Karpas-422 (cell line): ENCODE measurements around the gene NUDT8. TPM values are rescaled to one million over a fixed set of nuclear protein-coding genes. Genes with fewer than 3 reads are reported as not detected.

Source experiments
- small RNA-seq: library from RNA; depleted of rRNA; stranded (forward); fragments of <200 nt; gene quantifications from one replicate; pipeline ENCODE3, GENCODE V24; 2014
- total RNA-seq: library from RNA; depleted of rRNA; stranded (reverse); fragments of >200 nt; shearing (Covaris generic); gene quantifications from 2 replicates; pipeline ENCODE4 v1.2.3, GENCODE V29; 2014; ENCODE audit warnings: low replicate concordance; rRNA removed

NUDT8 gene
- total RNA-seq, 1 experiment from 2014 or later: 10.4 TPM

Small RNA genes lying within 50 kb of the gene (small RNA-seq; reads per million reads assigned to genes)
- not detected for gene AP003385.3

Other genes starting within 250 kb of the NUDT8 start
- gene RAD9A, start 238.0 kb downstream of the NUDT8 start, total RNA-seq: 14.8 and 19.2 TPM in 2 replicates
- gene PPP1CA, start 228.1 kb downstream of the NUDT8 start, total RNA-seq: 218 and 332 TPM in 2 replicates
- 52.4 and 122 TPM in 2 replicates for gene TBC1D10C, start 225.9 kb downstream of the NUDT8 start, total RNA-seq
- gene CARNS1, start 214.3 kb downstream of the NUDT8 start, total RNA-seq: 0.18 TPM in 1 of 2 replicates, not detected in the other
- gene RPS6KB2, start 201.4 kb downstream of the NUDT8 start, total RNA-seq: 48.9 and 83.6 TPM in 2 replicates
- 161 and 348 TPM in 2 replicates for gene PTPRCAP, start 192.3 kb downstream of the NUDT8 start, total RNA-seq
- gene CORO1B, start 186.5 kb downstream of the NUDT8 start, total RNA-seq: 15.5 and 40.6 TPM in 2 replicates
- gene GPR152, start 177.2 kb downstream of the NUDT8 start, total RNA-seq: not detected in 2 replicates
- 0.29 TPM in 1 of 2 replicates, not detected in the other for gene CABP4, start 174.6 kb downstream of the NUDT8 start, total RNA-seq
- 69.7 and 99.7 TPM in 2 replicates for gene TMEM134, start 160.7 kb downstream of the NUDT8 start, total RNA-seq
- gene AIP, start 146.9 kb downstream of the NUDT8 start, total RNA-seq: 51.8 and 119 TPM in 2 replicates
- gene PITPNM1, start 124.6 kb downstream of the NUDT8 start, total RNA-seq: 79.6 and 149 TPM in 2 replicates
- gene CDK2AP2, start 121.8 kb downstream of the NUDT8 start, total RNA-seq: 91.5 and 106 TPM in 2 replicates
- gene CABP2, start 106.5 kb downstream of the NUDT8 start, total RNA-seq: not detected in 2 replicates
- 1,085 and 1,200 TPM in 2 replicates for gene GSTP1, start 46.1 kb downstream of the NUDT8 start, total RNA-seq
- 145 and 304 TPM in 2 replicates for gene NDUFV1, start 23.0 kb downstream of the NUDT8 start, total RNA-seq
- not detected in 2 replicates for gene TBX10, start 9.8 kb upstream of the NUDT8 start, total RNA-seq
- gene ACY3, start 20.8 kb upstream of the NUDT8 start, total RNA-seq: 0.89 and 2.2 TPM in 2 replicates
- gene ALDH3B2, start 44.7 kb upstream of the NUDT8 start, total RNA-seq: 1.6 and 1.8 TPM in 2 replicates